HCT116 (cell line): Measurements from ENCODE around the gene SLC7A10.

ENCODE experiments used
- ATF3 ChIP-seq: IDR thresholded peaks from 2 replicates; pipeline ENCODE4 v1.6.1; 2012
- CEBPB ChIP-seq: IDR thresholded peaks from 2 replicates; pipeline ENCODE4 v1.6.1; 2012; ENCODE audit warnings: low read depth
- CTCF ChIP-seq, 3 experiments: fragments of 200-600 bp in 1 of 3; sonication (generic) in 1 of 3; IDR thresholded peaks in 2 of 3; conservative IDR thresholded peaks in 1 of 3; 2 replicates each; pipeline ENCODE4 v1.5.1; 2012 to 2017; ENCODE audit warnings: low read depth in 2 of 3, low read length in 2 of 3, antibody characterized with exemption in 1 of 3, borderline replicate concordance in 1 of 3, control low read depth in 1 of 3, mild to moderate bottlenecking in 1 of 3, mixed read lengths in 1 of 3, mixed run types in 1 of 3, moderate library complexity in 1 of 3; ENCODE audit not compliant: insufficient read depth in 1 of 3
- EGR1 ChIP-seq: IDR thresholded peaks from 2 replicates; pipeline ENCODE4 v1.6.1; 2012; ENCODE audit warnings: low read depth
- EZH2 ChIP-seq: fragments of 200-600 bp; sonication (generic); IDR thresholded peaks from 2 replicates; pipeline ENCODE4 v1.6.1; 2017; ENCODE audit warnings: antibody characterized with exemption, mixed run types
- EZH2phosphoT487 ChIP-seq: fragments of 200-600 bp; IDR thresholded peaks from 2 replicates; pipeline ENCODE4 v1.6.1; 2018; ENCODE audit warnings: antibody characterized with exemption, borderline replicate concordance
- MAX ChIP-seq: IDR thresholded peaks from 2 replicates; pipeline ENCODE4 v1.6.1; 2012
- POLR2A ChIP-seq: IDR thresholded peaks from 2 replicates; pipeline ENCODE4 v1.7.0; 2011; ENCODE audit warnings: borderline replicate concordance; ENCODE audit not compliant: insufficient read depth, insufficient read length; ENCODE audit errors: extremely low read depth
- POLR2AphosphoS5 ChIP-seq: IDR thresholded peaks from 2 replicates; pipeline ENCODE4 v1.6.1; 2011; ENCODE audit warnings: mild to moderate bottlenecking, low read depth, low read length, moderate library complexity
- RAD21 ChIP-seq: IDR thresholded peaks from 2 replicates; pipeline ENCODE4 v1.6.1; 2012; ENCODE audit warnings: low read depth, mild to moderate bottlenecking
- REST ChIP-seq: IDR thresholded peaks from 2 replicates; pipeline ENCODE4 v1.6.1; 2012; ENCODE audit warnings: low read depth
- SP1 ChIP-seq: IDR thresholded peaks from 2 replicates; pipeline ENCODE4 v1.6.1; 2012; ENCODE audit warnings: low read depth
- ZFX ChIP-seq: fragments of 450-650 bp; IDR thresholded peaks from 2 replicates; pipeline ENCODE4 v1.6.1; 2017
- ZNF274 ChIP-seq: fragments of 200-500 bp; sonication (Bioruptor generic); IDR thresholded peaks from 2 replicates; pipeline ENCODE4 v1.6.1; 2014; ENCODE audit warnings: mild to moderate bottlenecking, low read depth, low read length, inconsistent platforms

- TF ChIP-seq POLR2AphosphoS5: no peak
- TF ChIP-seq POLR2A: no peak
- no peak for TF ChIP-seq EZH2phosphoT487
- no peak for TF ChIP-seq EZH2
- TF ChIP-seq RAD21: no peak
- no peak for TF ChIP-seq SP1
- no peak for TF ChIP-seq CTCF (IDR thresholded peaks at IDR 0.05 in 2 of 3, conservative IDR thresholded peaks at IDR 0.05 in 1 of 3; ENCODE audit: borderline replicate concordance in 1 of 3, insufficient read depth in 1 of 3, low read depth in 2 of 3, low read length in 2 of 3)
- TF ChIP-seq EGR1: no peak
- TF ChIP-seq CEBPB: no peak
- TF ChIP-seq ATF3: no peak
- peak; percentile 39; the same call in 1 of the 2 replicates for TF ChIP-seq MAX
- no peak for TF ChIP-seq REST
- TF ChIP-seq ZNF274: no peak
- TF ChIP-seq ZFX: peak; percentile 83
Measured at GRCh38 chr19:33194886-33195644, 30.6 kb downstream of the SLC7A10 start.
